Measurements from ENCODE around the gene RPS15.

The RPS15 gene

GRCh38 chr19:1406774-1407527, 31.2 kb upstream of the RPS15 start:
- peak overlapping the region; percentile 60 for H3K4me3 ChIP-seq (replicated peaks; ENCODE audit: low read depth, low read length)
- peak; percentile 45 for TF ChIP-seq CTCF (IDR thresholded peaks at IDR 0.05; ENCODE audit: low read length, missing control alignments)
- DNase-seq (ENCODE audit: low read depth) = peak; percentile 99

- H3K4me3 ChIP-seq (replicated peaks; ENCODE audit: low read depth, low read length) = peak within 1 kb of the TSS; percentile 85
- DNase-seq (ENCODE audit: low read depth) = no peak
- TF ChIP-seq CTCF (IDR thresholded peaks at IDR 0.05; ENCODE audit: low read length, missing control alignments) = no peak
Measured at GRCh38 chr19:1407528-1408299, 30.5 kb upstream of the RPS15 start, which contains the start of gene DAZAP1. Gene DAZAP1, plus strand, starts transcription at chr19:1407586. Its CDS starts 188 bp downstream, at chr19:1407774.

GRCh38 chr19:1408300-1409203, 29.6 kb upstream of the RPS15 start:
- peak; percentile 61 for DNase-seq (ENCODE audit: low read depth)
- H3K4me3 ChIP-seq (replicated peaks; ENCODE audit: low read depth, low read length) = peak overlapping the region; percentile 85
- TF ChIP-seq CTCF (IDR thresholded peaks at IDR 0.05; ENCODE audit: low read length, missing control alignments) = no peak

- H3K4me3 ChIP-seq (replicated peaks; ENCODE audit: low read depth, low read length) = peak overlapping the region; percentile 85
- DNase-seq (ENCODE audit: low read depth) = no peak
- TF ChIP-seq CTCF (IDR thresholded peaks at IDR 0.05; ENCODE audit: low read length, missing control alignments) = no peak
Measured at GRCh38 chr19:1409204-1410005, 28.8 kb upstream of the RPS15 start.

- DNase-seq (ENCODE audit: low read depth) = peak; percentile 23
- peak overlapping the region; percentile 85 for H3K4me3 ChIP-seq (replicated peaks; ENCODE audit: low read depth, low read length)
Measured at GRCh38 chr19:1410136-1410786, 27.9 kb upstream of the RPS15 start.

More at GRCh38 chr19:1410136-1410786, 27.9 kb upstream of the RPS15 start:
- TF ChIP-seq CTCF (IDR thresholded peaks at IDR 0.05; ENCODE audit: low read length, missing control alignments) = no peak

Measured in fibroblast of pulmonary artery (primary cell).